Glomerular endothelial cell (primary cell): ENCODE results near the gene GALNS. TPM values are rescaled to one million over a fixed set of nuclear protein-coding genes. Genes with fewer than 3 reads are reported as not detected.

Experiments used
- DNase-seq: peaks from one replicate; pipeline ENCODE4 v3.0.0-alpha.2; 2011; ENCODE audit warnings: low read depth, low spot score; ENCODE audit errors: extremely low read depth
- total RNA-seq: library from RNA; depleted of rRNA; stranded (reverse); fragments of >200 nt; gene quantifications from 2 replicates; pipeline ENCODE4 v1.2.3, GENCODE V29; 2015

The GALNS gene
- total RNA-seq, 1 donor from 2014 or later: 60.4 TPM

DNA sequence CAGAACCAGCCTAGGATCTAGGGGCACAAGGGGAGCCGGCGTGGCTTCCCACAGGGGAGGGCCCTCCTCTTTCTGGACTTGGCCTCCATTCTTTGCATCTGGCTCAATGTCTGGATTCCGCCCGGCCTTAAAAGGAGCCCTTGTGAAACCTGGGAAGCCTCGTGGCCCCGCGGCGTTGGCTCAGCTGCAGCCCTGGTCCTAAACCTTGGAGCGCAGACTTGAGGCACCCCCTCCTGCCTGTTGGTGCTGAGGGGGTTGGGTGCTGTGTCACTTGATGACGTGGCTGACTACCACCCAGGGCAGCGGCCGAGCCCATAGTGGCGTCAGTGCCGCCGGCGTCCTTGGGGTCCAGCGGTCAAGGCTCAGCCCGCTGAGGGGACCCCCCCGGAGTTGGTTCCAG lies 4.6 kb upstream of the GALNS start:
- DNase-seq: no peak

GRCh38 chr16:88859381-88860091 lies 2.8 kb upstream of the GALNS start:
- DNase-seq: no peak

DNA sequence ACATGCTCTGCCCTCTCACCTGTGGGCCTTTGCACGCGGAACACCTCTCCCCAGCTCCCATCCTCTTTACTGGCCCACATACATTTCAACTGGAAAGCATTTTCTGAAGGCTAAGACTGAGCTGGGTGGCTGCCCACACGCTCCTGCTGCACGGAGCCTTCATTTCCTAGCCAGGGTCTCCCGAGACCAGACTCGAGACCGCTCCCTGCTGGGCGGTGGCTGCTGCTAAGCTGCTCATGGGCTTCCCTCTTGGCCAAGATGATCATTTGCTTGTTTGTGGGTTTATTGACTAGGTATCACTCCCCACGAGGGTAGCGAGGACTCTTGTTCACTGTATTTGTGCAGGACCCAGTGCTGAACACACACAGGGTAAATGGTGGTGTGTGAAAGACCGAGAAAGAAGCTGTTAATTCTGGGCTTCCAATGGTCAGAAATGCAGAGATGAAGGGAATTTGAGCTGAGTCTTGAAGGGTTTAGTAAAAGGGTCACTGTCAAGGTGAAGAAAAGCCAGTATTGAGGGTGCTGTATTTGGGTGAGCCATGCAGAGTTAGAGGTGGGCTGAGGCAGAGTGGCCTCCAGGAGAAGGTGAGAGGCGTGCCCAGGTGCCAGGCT lies 1.1 kb upstream of the GALNS start:
- no peak for DNase-seq

DNA sequence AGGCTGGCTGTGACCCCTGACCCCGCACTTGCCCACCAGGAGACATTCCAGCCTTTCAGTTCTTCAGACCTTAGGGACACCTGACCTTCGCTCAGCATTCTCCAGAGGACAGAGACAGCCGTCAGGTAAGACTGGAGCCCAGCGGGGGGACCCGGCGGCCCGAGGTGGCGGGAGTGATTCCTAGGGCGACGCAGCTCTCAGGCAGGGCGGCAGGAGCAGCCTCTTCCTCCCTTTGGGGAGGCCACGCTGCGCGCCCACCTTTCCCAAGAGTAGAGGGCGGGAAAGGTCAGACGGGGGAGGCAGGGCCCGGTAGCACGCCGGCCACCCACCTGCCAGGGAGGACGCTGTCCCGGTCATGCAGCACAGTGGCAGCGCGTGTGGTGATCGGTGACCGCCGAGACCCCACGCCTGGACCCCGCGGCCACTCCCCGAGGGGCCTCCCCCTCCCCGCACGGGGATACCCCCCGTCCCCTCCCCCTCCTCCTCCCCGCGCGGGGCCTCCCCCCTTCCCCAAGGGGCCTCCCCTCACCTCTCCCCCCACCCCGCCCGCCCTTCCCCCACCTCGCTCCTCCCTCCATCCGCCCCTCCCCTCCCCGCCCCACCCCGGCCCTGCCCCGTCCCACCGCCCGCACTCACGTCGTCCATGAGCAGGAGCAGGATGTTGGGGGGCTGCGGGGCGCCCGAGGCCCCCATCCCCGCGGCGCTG lies 472 bp downstream of the GALNS start:
- DNase-seq: no peak

GRCh38 chr16:88855736-88856121 lies 1.0 kb downstream of the GALNS start:
- no peak for DNase-seq

DNA sequence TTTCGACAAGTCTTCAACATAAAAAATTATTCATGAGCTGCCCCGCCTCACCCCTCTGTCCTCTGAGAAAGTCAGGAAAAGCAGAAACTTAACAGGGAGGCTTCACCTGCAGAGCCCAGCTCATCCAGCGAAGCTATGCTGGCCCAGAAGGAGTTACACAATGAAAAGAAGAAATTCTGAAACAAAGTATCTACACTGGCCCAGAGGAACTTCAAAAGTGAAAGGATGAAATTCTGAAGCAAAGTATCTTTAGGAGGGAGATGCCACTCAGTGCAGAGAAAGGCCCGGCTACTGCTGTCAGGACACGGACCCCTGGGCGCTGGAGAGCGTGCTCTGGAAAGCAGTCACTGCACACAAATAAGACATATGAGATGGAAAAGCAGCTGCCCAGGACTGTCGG lies 1.6 kb downstream of the GALNS start:
- DNase-seq: no peak

DNA sequence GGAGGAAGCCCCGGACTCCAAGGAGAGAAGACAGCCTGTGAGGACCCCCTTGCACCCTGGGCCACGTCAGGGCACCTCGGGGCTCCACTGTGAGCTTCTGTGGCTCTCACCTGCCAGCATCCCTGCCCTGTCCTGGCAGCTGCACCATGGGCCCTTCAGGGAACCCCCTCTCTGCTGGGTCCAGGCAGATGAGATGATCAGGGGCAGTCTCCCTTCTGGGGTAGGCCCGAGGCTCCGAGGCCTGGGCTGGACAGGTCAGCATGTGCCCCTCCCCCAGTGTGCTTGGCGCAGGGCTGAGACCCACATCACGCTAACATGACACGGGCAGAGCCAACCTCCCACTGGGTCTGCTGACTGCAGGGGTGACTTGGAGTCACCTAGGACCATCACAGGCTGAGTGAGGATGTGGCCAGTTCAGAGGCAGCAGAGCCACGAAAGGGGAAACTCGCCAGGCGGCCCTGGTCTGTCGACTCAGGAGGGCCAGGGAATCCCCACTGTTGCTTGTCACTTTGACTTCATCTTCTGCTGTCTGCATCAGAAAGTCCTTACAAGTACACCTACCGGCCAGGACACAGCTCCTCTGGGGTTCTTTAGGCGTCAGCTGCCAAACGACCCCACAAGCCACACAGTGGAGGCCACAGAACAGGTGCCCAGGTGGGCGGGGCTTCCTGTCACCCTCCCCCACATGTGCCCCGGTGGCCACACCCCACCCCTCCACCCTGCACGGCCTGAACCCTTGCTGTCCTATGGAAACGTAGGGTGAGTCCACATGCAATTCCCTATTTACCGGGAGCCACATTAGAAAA lies 2.2 kb downstream of the GALNS start:
- no peak for DNase-seq

- no peak for DNase-seq
These were observed 3.3 kb downstream of the GALNS start for GRCh38 chr16:88853325-88853941.

DNA sequence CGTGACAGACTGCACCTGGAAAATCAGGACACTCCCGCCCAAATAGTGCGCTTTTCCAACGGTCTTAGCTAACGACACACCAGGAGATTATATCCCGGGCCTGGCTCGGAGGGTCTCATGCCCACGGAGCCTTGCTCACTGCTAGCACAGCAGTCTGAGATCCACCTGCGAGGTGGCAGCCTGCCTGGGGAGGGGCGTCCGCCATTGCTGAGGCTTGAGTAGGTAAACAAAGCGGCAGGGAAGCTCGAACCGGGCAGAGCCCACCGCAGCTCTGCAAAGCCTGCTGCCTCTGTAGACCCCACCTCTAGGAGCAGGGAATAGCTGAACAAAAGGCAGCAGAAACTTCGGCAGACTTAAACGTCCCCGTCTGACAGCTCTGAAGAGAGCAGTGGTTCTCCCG lies 5.1 kb downstream of the GALNS start:
- DNase-seq: no peak

- DNase-seq: no peak
These were observed 6.1 kb downstream of the GALNS start for GRCh38 chr16:88850531-88851199.

GRCh38 chr16:88848557-88848956 lies 8.2 kb downstream of the GALNS start:
- DNase-seq: no peak

DNA sequence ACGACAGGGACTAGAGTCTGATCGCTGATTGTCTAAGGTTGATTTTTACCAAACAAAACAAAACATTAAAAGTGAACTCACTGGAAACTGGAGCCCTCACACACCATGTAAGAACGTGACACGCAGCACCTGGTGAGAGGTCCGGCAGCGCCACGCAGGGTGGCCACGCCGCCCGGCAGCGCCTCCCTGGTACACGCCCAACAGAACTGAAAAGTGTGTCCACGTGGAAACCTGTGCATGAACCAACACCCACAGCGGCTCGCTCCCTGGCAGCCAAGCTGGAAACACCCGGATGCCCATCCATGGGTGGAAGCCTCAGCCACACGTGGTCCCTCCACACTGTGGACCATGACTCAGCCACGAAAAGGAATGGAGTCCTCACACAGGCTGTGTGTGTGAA lies 9.1 kb downstream of the GALNS start:
- DNase-seq: no peak

GRCh38 chr16:88846088-88846487 lies 10.7 kb downstream of the GALNS start:
- no peak for DNase-seq

GRCh38 chr16:88844419-88845036 lies 12.2 kb downstream of the GALNS start:
- no peak for DNase-seq

GRCh38 chr16:88843256-88843655 lies 13.5 kb downstream of the GALNS start:
- DNase-seq: no peak

DNA sequence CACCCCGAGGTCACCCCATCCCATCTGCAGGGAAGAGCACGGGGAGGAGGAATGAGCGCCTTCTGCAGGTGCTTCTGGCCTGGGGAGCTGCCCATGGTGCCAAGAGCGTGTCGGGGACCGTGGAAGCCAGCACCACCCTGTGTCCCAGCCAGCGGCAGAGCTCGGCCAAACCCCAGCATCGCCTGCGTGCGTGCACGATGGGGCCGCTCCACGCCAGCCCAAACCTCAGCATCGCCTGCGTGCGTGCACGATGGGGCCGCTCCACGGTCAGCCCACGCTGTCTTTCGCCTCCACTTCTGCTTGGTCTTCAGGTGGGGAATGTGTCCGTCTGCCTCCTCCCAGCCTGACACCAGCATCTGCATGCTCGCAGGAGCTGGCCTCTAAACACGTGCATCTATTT lies 13.9 kb downstream of the GALNS start:
- no peak for DNase-seq

- no peak for DNase-seq
These were observed 14.4 kb downstream of the GALNS start for GRCh38 chr16:88842308-88842756.

DNA sequence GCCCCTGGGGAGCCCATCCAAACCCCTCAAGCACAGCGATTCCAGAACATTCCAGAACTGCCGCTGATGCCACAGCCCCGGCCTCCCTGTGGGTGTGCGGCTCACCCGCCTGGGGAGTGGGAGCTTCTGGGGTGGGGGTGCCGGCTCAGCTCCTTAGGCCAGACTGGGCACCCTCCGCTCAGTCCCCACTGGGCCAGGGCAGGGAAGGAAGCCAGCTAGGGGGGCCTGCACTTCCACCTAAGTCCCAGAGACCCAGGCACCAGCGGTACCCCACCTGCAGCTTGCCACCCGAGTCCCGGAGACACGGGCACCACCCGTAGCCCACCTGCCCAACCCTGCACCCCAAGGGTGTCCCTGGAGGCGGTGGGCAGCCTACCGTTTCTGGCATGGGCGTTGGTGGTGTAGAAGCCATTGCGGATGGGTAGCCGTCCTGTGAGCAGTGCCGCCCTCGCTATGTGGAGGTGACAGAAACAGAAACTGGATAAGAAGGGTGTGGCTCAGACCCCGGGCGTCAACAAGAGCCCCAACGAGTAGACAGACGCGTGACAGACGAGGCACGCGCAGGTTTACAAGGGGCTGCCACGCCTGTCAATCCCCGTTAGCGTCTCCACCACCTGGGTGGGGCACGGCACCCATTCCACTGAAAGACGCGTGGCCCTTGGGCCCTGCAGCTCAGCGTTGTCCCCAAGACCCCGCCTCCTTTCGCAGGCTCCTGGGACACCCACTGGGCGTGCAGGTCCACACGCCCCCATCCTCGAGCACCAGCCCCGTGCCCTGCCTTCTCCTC lies 15.0 kb downstream of the GALNS start:
- DNase-seq: no peak

- no peak for DNase-seq
These were observed 16.0 kb downstream of the GALNS start for GRCh38 chr16:88840600-88841215.
